SU-DHL-6 (cell line): ENCODE results near the gene SRRM1.

Experiments
- H2AFZ ChIP-seq: fragments of 200-600 bp; sonication (generic); 2 replicates; pipeline ENCODE4 v1.6.1; 2014; ENCODE audit warnings: low read depth, mild to moderate bottlenecking, moderate library complexity, mixed read lengths, antibody characterized with exemption, low read length; ENCODE audit not compliant: severe bottlenecking
- H3F3A ChIP-seq: fragments of 200-600 bp; shearing (Covaris generic); 2 replicates; pipeline ENCODE4 v1.6.0; 2016; ENCODE audit warnings: antibody characterized with exemption, mild to moderate bottlenecking; ENCODE audit not compliant: insufficient read depth
- H3K27ac ChIP-seq: fragments of 200-600 bp; sonication (generic); 2 replicates; pipeline ENCODE4 v1.5.1; 2016; ENCODE audit warnings: low read depth, mild to moderate bottlenecking, low read length, moderate library complexity, mixed read lengths
- H3K27me3 ChIP-seq: fragments of 200-600 bp; sonication (generic), shearing (Covaris generic); 2 replicates; pipeline ENCODE4 v1.6.0; 2014; ENCODE audit warnings: mild to moderate bottlenecking, low read length
- H3K36me3 ChIP-seq: fragments of 200-600 bp; sonication (generic); 2 replicates; pipeline ENCODE4 v1.6.1; 2014; ENCODE audit warnings: mild to moderate bottlenecking, low read length, mixed read lengths
- H3K4me2 ChIP-seq: fragments of 300-600, 200-600 bp; shearing (Covaris generic), sonication (generic); 2 replicates; pipeline ENCODE4 v1.6.0; 2014; ENCODE audit warnings: low read length, low read depth, mild to moderate bottlenecking; ENCODE audit not compliant: poor library complexity, severe bottlenecking
- H3K4me3 ChIP-seq: fragments of 200-600 bp; sonication (generic); 2 replicates; pipeline ENCODE4 v1.5.1; 2014; ENCODE audit warnings: antibody characterized with exemption, low read length, mild to moderate bottlenecking, mixed read lengths; ENCODE audit not compliant: insufficient read depth, poor library complexity, severe bottlenecking
- H3K79me2 ChIP-seq: fragments of 200-600 bp; sonication (generic); 2 replicates; pipeline ENCODE4 v1.6.1; 2014; ENCODE audit warnings: mild to moderate bottlenecking, low read length, moderate library complexity; ENCODE audit not compliant: insufficient read depth
- H3K9ac ChIP-seq: fragments of 200-600 bp; sonication (generic); 2 replicates; pipeline ENCODE4 v1.7.0; 2014; ENCODE audit warnings: mild to moderate bottlenecking, low read length
- H3K9me2 ChIP-seq: fragments of 200-600 bp; sonication (generic); replicated peaks from 2 replicates; pipeline ENCODE4 v1.6.1; 2014; ENCODE audit warnings: low read length; ENCODE audit not compliant: insufficient read depth
- H3K9me3 ChIP-seq: fragments of 200-600 bp; sonication (generic); 2 replicates; pipeline ENCODE4 v1.6.1; 2014; ENCODE audit warnings: low read length, mixed read lengths; ENCODE audit not compliant: insufficient read depth
- H4K20me1 ChIP-seq: fragments of 200-600 bp; sonication (generic); 2 replicates; pipeline ENCODE4 v1.6.1; 2014; ENCODE audit warnings: low read depth, mild to moderate bottlenecking, antibody characterized with exemption, low read length, moderate library complexity, mixed read lengths
- CTCF ChIP-seq: fragments of 200-600 bp; sonication (generic); IDR thresholded peaks from one replicate; pipeline ENCODE4 v1.5.1; 2017; ENCODE audit warnings: antibody characterized with exemption, mild to moderate bottlenecking, low read length, moderate library complexity; ENCODE audit not compliant: insufficient read depth, poor library complexity, severe bottlenecking
- EZH2phosphoT487 ChIP-seq: fragments of 200-600 bp; sonication (generic), shearing (Covaris generic); conservative IDR thresholded peaks from 2 replicates; pipeline ENCODE4 v1.6.1; 2018; ENCODE audit warnings: mild to moderate bottlenecking, antibody characterized with exemption, low read length, moderate library complexity, mixed read lengths

The SRRM1 gene

DNA sequence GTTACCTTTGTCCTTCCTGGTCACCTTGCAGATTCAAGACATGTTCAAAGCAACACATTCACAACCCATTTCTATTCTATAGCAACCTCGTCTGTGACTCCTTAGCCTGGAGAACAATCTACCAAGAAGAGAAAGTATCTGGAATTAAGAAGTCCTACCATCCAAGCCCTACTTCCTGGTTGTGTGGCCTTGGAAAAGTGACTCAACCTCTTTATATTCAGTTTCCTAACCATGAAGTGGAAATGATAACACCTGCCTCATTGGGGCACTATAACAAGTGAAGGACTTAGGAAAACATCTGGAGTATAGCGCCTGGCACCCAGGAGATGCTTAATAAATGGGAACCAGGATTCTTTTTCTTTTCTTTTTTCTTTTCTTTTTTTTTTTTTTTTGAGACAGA, 36.5 kb upstream of the SRRM1 start:
- H3K9me3 ChIP-seq, result no peaks in the 10 kb centered on the region
- H4K20me1 ChIP-seq, result no peaks in the 10 kb centered on the region
- no peaks in the 10 kb centered on the region for H3F3A ChIP-seq
- H2AFZ ChIP-seq, result no peak overlapping the region
- H3K79me2 ChIP-seq, result no peaks in the 10 kb centered on the region
- no peak overlapping the region for H3K4me2 ChIP-seq
- no peaks in the 10 kb centered on the region for H3K36me3 ChIP-seq
- no peaks in the 10 kb centered on the region for H3K27me3 ChIP-seq
- no peaks in the 10 kb centered on the region for H3K9me2 ChIP-seq
- H3K4me3 ChIP-seq, result no peak overlapping the region
- no peak overlapping the region for H3K9ac ChIP-seq
- TF ChIP-seq EZH2phosphoT487 (no peak), CTCF (no peak)
- no peak overlapping the region for H3K27ac ChIP-seq

GRCh38 chr1:24609949-24610517, 33.1 kb upstream of the SRRM1 start:
- Histone ChIP-seq H3K9ac (no peak overlapping the region), H3K4me2 (no peak overlapping the region), H3F3A (no peaks in the 10 kb centered on the region), H3K9me3 (no peaks in the 10 kb centered on the region), H3K4me3 (no peak overlapping the region), H3K9me2 (no peaks in the 10 kb centered on the region), H3K79me2 (no peaks in the 10 kb centered on the region), H3K27me3 (no peaks in the 10 kb centered on the region), H2AFZ (no peak overlapping the region), H3K36me3 (no peaks in the 10 kb centered on the region), H4K20me1 (no peaks in the 10 kb centered on the region), H3K27ac (no peak overlapping the region)
- TF ChIP-seq CTCF, result no peak
- TF ChIP-seq EZH2phosphoT487, result no peak

GRCh38 chr1:24619376-24619775, 23.7 kb upstream of the SRRM1 start:
- Histone ChIP-seq H3F3A (no peaks in the 10 kb centered on the region), H3K9ac (no peak overlapping the region), H3K27ac (no peak overlapping the region), H2AFZ (no peak overlapping the region), H3K9me2 (no peaks in the 10 kb centered on the region), H3K9me3 (no peaks in the 10 kb centered on the region), H3K4me3 (no peak overlapping the region), H3K27me3 (no peaks in the 10 kb centered on the region), H3K36me3 (no peaks in the 10 kb centered on the region), H3K79me2 (no peaks in the 10 kb centered on the region), H3K4me2 (no peak overlapping the region), H4K20me1 (no peaks in the 10 kb centered on the region)
- TF ChIP-seq CTCF, result no peak
- TF ChIP-seq EZH2phosphoT487, result no peak
